NCI-H460 (cell line): Measurements from ENCODE around the gene TACR1. TPM values are rescaled to one million over a fixed set of nuclear protein-coding genes. Genes with fewer than 3 reads are reported as not detected.
"Not testable (repeated sequence)": the region's sequence is repeated elsewhere in the genome, so short reads cannot be mapped to it uniquely, and the experiment has no call there.

Source experiments
- DNase-seq: peaks from one replicate; pipeline ENCODE4 v3.0.0-alpha.2; 2016; ENCODE audit warnings: low read depth; ENCODE audit errors: extremely low read depth
- polyA plus RNA-seq: library from polyadenylated mRNA; depleted of rRNA; stranded (reverse); fragments of >200 nt; gene quantifications from 2 replicates; pipeline ENCODE4 v1.2.3, GENCODE V29; 2014; cell fraction: nucleus; rRNA removed
- total RNA-seq: library from RNA; depleted of rRNA; stranded (reverse); fragments of >200 nt; shearing (Covaris generic); gene quantifications from 2 replicates; pipeline ENCODE4 v1.2.3, GENCODE V29; 2014; rRNA removed

The TACR1 gene, protein sequence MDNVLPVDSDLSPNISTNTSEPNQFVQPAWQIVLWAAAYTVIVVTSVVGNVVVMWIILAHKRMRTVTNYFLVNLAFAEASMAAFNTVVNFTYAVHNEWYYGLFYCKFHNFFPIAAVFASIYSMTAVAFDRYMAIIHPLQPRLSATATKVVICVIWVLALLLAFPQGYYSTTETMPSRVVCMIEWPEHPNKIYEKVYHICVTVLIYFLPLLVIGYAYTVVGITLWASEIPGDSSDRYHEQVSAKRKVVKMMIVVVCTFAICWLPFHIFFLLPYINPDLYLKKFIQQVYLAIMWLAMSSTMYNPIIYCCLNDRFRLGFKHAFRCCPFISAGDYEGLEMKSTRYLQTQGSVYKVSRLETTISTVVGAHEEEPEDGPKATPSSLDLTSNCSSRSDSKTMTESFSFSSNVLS
- total RNA-seq, result 0.10 and 0.26 TPM in 2 replicates
- polyA plus RNA-seq, result 0.02 and 0.08 TPM in 2 replicates

DNA sequence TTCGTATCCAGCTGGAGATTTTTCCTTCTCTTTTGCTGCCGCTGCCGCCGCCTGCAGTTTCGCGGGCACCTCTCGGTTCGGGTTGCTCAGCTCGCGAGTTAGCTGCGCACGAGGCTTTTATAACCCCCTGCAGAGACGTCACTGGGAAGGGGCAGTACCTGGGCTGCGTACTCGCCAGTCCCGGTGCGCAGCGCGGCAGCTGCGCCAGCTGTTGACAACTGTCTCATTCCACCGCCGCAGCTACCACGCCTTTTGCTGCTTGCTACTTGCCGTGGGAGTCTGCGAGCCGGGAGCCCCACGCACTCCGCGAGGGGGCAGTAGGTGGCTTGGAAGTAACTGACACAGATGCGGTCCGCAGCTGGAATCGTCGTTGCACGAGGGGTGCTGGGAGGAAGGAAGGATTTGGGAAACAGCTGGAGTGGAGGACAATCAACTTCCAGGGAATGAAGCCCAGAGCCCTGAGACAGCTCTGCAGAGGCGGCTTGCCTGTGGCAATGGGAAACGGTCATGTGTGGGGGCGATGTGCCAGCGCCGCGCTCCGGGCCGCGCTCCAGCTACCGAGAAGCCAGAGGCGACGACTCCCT is at the start of gene TACR1:
Gene TACR1 (minus strand): TSS at position 93 of the 584 bp plus-strand sequence. CDS start 586 bp downstream, outside the sequence.
- DNase-seq, result peak; percentile 69

DNA sequence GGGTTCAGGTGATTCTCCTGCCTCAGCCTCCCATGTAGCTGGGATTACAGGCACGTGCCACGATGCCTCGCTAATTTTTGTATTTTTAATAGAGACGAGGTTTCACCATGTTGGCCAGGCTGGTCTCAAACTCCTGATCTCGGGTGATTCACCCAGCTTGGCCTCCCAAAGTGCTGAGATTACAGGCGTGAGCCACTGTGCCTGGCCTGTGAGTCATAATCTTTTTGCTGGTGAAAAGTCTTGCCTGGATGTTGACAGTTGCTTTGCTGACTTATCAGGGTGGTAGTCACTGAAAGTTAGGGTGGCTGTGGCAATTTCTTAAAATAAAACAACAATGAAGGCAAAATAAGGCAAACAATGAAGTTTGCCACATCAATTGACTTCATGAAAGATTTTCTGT is 49.3 kb upstream of the TACR1 start:
- not testable (repeated sequence) for DNase-seq

DNA sequence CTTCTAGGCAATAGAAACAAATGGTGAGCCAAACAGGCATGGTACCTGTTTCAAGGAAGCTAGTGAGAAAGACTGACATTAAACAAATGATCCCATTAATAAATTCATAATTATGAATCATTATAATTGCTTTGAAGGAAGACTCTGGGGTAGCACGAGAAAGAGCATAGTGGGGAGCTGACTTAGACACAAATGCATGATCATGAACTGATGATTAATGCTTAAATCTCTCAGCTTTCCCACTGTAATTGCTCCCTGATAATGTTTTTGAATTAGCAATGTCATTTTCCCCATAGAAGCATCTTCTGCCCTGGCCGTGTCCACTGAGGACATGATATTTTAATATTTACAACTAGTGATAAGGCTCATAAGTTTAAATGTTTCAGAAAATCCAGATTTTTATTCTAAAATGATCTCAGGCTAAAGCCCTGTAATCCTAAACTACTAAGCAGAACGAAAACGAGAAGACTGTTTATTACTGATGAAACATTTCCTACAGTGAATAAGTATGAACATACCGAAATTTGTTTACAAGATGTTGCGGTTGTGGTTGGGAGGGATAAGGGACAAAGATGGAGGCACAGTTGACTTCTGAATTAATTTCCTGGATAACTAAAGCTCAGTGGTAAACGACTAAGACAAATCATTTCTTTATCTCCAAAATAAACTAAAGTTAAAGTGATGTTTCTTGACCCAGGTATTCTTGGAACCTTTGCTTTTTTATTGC is 47.3 kb upstream of the TACR1 start:
- DNase-seq, result no peak

DNA sequence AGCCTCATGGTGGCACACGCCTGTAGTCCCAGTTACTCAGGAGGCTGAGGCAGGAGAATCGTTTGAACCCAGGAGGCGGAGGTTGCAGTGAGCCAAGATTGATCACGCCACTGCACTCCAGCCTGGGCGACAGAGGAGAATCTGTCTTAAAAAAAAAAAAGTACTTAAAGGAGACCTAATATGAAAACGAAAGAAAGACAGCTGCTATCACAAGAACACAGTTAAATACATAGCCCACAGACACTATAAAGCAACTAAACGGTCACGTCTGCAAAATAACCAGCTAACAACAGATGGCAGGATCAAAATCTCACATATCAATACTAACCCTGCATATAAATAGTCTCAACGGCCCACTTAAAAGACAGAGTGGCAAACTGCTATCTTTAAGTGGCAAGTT is 43.9 kb upstream of the TACR1 start:
- no peak for DNase-seq

DNA sequence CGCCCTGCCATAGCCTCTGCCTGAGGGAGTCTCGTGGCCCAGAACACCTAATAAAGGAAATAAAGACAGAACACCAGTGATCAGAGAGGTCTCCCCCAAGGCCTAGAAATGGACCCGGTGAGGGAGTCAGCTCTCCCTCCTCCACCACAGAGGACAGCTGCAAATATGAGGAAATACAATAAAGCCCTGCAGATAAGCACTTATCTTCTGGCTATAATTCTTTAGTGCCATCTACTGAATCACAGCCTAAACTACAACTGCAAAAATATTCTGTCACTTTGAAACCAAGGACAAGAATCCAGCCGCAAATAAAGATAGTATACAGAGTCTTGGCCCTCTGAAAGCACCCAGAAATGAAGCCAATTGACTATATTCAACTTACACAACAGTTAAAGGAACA is 42.4 kb upstream of the TACR1 start:
- DNase-seq, result no peak

DNA sequence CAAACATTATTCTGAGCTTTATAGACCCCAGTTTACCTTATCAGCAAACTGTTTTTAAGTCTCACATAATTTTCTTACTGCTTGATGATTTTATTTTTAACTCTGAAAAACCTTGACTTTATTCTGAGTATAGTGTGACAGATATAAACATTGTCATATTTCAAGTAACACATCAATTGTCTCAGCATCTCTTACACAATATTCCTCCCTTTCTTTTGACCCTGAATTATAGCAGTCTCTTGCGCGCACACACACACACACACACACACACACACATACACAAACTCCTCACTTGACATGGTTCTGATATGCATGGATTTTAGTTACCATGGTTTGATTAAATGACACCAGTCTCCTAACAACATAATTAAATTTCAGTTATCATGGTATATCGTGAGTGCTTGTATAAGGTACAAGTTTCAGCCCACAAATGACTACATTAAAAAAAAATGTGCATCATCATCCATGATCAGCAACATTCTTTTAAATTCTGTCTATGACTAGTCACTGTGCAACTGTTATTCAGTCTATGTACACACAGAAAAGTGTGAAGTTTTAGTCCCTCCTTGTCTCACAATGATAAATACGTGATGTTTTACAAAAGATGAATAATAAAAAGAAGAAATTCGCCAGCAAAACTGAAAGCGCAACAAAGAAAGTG is 39.5 kb upstream of the TACR1 start:
- DNase-seq, result peak; percentile 93

DNA sequence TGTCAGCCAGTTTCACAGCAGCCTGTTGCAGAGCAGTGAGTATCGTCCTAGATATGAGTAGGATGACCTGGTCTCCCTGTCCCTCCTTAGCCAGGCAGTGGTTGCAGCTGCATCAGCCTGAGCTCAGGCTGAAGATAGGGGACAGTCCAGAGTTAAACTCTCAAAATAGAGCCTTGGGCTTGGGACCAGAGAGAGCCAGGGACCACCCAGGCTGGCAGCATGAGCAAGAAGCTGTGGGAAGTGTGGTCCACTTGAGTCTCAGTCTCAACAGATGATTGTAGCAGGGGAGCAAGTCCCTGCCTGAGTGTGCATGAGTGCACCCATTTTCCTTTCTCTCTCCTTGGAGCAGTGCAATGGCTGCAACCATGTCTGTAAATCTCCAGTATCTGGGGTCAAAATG is 38.0 kb upstream of the TACR1 start:
- DNase-seq, result no peak

DNA sequence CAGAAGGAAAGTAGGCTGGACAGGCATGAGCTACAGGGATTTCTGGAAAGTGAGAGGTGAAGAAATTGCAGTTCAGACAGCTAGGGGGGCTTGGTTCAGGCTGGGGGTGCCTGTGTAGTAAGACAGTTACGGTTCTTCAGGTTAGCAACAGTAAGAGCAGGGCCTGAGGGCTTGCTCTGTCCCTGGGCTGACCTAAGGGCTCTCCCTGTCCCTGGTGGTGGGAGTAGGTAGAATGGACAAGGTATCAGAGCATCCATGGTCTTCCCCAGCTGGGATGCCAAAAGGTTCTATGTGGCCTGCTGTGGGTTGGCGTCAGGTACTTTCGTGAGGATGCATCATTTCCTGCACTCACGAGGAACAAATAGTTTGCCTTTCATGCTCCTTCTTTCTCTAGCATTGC is 34.6 kb upstream of the TACR1 start:
- DNase-seq, result no peak

DNA sequence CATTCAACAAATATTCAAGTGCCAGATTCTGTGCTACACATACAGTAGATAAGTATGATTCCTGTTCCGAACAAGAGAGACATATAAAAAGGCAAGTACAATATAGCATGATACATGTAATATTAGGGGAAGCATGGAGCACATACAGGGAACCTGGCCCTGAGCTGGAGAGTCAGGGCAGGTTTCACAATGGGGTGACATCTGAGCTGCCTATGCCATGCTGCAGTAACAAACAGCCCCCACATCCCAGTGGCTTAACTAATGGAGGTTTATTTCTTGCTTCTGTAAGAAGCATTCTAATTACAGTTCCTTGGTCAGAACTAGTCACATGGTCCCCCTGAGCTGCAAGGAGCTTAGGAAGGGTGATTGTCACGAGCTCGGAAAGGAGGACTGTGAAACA is 27.3 kb upstream of the TACR1 start:
- no peak for DNase-seq

DNA sequence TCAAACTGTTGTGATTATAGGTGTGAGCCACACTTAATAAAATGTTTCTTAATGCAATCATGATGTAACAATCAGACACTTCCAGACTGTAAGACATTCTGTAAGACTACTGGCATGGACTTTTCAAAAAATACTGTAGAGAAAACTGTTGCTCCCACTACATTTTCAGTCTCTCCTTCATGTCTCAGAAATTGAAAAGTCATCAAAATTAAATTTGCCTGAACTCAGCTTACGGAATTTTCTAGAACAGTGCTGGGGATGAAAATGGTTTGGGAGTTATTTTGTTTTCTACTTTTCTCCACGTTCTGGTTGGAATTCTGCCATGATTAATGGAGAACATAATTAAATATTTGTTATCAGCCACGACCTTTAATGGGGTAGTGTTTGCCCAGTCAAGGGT is 26.8 kb upstream of the TACR1 start:
- DNase-seq, result no peak

DNA sequence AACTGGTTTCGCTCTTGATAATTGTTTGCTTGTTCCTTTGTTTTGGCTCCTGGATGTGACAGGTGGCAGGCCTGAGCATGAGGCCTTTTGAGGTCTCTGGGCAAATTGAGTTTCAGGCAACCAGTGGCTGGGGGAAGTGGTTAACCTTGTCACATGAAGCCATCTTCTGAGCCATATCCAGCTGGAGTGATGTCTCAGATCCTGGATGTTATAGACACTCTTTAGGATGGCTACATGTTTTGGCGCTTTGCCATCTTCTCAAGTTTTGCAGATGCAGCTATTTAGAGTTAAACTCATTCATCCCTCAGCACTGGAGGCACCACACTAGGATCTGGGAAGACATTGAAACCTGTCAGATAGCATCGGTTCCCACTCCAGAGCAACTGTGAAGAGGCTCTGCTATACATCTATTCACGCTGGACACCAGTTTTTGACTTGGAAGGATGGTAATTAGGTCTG is 25.3 kb upstream of the TACR1 start:
- no peak for DNase-seq

DNA sequence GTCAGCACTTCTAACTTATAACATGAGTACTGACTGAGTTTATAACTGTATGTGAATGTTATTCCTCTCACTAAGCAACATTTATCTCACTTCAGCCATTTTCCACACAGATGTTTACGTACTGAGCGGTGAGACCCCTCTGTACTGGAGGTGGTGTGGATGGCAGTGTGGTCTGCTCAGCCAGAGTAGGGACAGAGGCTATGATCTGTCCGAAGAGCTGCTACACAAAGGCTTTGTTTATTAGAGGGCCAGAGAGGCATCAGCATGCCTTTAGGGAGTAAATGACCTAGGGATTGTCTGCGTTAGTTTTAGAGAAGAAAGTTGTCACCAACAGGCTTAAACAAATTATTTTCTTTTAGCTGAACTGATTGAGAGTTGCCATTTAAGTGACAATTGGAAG is 23.2 kb upstream of the TACR1 start:
- DNase-seq, result no peak

DNA sequence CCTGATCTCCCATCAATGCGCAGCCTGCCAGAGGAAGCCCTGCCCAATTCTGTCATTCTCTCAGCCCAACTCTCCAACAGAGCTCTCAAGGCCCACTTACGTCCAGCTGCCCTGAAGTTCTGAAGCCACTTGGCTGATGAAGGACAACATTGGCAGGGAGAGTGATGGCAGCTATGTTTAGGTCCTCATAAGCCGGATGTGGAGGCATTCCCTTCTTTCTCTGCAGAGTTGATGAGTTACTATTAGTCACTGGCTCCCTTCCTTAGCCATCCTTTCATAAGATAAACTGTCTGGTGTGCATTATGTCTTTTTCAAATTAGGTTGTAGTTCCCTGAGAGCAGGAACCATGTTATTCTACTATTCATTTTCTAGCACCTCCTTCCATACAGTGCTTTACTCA is 22.5 kb upstream of the TACR1 start:
- no peak for DNase-seq

DNA sequence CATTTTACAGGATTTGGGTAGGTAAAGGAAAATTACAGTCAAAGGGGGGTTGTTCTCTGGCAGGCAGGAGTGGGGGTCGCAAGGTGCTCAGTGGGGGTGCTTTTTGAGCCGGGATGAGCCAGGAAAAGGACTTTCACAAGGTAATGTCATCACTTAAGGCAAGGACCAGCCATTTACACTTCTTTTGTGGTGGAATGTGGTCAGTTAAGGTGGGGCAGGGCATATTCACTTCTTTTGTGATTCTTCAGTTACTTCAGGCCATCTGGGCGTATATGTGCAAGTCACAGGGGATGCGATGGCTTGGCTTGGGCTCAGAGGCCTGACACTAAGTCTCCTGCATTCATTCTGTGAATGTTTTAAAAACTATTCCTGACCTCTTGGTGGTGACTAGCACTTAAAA is 19.9 kb upstream of the TACR1 start:
- DNase-seq, result not testable (repeated sequence)

DNA sequence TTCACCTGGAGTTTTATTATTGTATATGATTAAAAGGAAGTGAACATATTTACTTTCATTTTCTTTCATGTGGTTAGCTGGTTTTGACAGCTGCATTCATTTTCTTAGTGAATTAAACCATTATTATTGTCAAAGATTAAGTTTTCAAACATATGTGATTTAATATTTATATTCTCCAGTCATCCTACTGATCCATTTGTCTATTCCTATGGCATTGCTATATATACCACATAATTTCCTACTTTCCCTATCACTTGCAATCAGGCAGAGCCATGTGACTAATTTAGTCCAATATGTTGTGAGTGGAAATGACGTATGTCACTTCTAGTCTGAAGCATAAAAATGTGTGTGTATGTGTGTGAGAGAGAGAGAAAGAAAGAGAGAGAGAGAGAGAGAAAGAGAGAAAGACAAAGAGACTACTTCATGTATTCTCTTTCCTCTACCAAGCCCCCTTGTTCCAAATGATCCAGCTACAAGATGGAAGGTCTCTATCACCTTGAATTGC is 12.0 kb upstream of the TACR1 start:
- no peak for DNase-seq

DNA sequence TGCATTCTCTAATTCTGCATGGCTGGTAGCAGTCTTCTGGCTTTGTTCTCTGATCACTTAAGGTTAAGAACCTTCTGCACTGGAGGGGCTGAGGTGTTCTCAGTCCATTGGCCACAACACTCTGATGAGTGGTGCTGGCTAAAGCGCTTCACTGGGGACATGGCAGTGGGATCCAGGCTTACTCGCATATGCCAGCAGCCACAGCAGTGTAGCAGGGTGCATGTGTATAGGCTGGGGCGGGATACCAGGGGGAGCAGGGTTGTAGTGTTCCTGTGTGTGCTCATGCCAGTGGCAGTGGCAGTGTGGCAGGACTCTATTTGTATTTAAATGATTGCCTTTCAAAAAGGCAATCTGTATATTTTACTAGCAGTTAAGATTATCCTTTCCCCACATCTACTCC is 11.1 kb upstream of the TACR1 start:
- DNase-seq, result no peak

DNA sequence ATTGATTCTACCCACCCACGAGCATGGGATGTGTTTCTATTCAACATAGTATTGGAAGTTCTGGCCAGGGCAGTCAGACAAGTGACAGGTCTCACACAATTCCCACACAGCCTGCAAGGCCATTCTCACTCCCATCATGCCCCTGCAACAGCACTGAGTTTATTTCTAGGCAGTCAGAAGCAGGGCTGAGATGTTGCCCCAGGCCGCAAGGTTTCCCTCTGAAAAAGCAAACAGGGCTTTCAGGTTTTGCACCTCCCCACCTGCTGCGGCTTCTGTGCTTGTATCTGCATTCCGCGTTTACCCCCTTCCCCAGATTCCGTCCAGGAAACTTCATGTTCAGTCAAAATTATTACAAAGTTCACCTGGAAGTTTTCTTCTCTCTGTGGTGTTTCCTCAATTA is 9.4 kb upstream of the TACR1 start:
- DNase-seq, result no peak

DNA sequence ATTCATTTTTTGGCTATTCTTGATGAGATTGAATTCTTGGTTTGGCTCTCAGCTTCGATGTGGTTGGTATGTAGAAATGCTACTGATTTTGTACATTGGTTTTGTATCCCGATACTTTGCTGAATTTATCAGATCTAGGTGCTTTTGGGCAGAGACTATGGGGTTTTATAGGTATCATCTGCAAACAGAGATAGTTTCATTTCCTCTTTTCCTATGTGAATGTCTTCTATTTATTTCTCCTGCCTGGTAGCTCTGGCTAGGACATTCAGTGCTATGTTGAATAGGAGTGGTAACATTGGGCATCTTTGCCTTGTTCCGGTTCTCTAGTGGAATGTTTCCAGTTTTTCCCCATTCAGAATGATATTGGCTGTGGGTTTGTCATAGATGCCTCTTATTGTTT is 5.5 kb upstream of the TACR1 start:
- no peak for DNase-seq

DNA sequence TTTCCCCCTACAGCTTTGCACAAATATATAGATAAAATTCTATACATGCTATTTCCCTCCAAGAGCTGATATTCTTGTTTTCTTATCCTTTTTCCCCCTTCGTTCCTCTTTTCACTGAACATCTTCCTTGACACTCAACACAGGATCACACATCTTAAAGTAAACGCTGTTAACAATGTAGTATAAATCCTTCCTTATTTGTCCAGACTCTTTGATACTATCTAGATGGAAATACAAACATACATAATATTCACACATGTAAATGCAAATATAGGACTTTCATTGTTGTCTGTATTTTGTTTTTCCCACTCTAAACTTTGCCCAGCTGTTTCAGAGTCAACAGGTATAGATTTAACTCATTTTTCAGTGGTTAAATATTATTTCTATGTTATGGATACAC is 3.0 kb upstream of the TACR1 start:
- no peak for DNase-seq

DNA sequence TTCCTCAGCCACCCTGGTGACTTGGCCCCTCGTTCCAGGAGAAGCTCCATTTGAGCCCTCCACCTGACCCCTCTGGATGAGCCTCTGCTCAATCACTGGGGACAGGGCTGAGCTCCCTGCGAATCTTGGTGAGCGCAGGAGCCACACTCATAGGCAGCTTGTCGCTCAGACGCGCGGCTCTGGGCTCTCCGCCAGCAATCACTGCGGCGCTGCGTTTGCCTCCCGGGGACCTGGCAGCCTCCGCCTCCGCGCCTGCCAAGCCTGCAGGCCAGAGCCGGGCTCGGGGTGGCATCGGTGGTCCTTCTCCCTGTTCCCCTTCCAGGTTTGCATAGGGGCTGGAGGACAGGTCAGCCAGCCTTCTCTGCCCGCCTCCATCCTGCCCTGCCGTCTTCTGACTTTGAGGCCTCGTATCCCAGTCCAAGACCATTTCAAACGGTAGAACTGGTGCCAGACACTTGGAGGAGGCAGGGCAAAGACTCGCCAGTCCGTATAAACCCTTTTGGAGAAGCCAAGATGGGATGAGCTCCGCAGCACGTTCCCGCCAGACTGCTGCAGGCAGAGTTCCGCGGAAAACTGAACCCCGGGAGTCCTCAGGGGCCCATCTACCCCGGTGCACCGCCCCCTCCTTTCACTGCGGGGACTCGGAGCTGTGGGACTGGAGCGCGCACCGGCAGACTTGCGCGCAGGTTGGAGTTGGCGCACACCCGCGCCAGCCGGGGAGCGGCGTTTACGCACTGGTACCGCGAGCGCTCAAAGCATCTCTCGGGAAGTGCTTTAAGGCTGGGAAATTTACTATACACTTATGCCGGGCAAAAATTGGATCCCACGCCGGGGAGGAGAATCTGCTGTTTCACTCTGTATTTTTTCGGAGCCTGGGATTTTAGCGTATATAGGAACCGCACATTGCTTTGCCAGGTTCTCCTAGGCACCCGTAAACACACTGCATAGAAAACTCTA is 1.1 kb upstream of the TACR1 start:
- peak; percentile 27 for DNase-seq
